Bronchial epithelial cell (primary cell): ENCODE measurements around the gene SLC16A9. TPM values are rescaled to one million over a fixed set of nuclear protein-coding genes. Genes with fewer than 3 reads are reported as not detected.

Source experiments
- DNase-seq: peaks from one replicate; pipeline ENCODE4 v3.0.0-alpha.2; 2010; ENCODE audit warnings: low read depth
- FAIRE-seq: peaks from 2 replicates; lab custom pipeline; 2011; peaks lifted over from hg19 to GRCh38; lab: Jason Lieb, UNC
- H3K27me3 ChIP-seq: 2 replicates; pipeline ENCODE4 v1.5.1; 2011; ENCODE audit warnings: low read length; ENCODE audit not compliant: control insufficient read depth, insufficient read depth
- H3K36me3 ChIP-seq: 2 replicates; pipeline ENCODE4 v1.5.1; 2011; ENCODE audit warnings: low read length; ENCODE audit not compliant: control insufficient read depth, insufficient read depth
- H3K4me3 ChIP-seq: 2 replicates; pipeline ENCODE4 v1.5.1; 2011; ENCODE audit warnings: mild to moderate bottlenecking, low read depth, low read length, control low read depth
- total RNA-seq: library from RNA; depleted of rRNA; stranded (reverse); fragments of >200 nt; gene quantifications from 2 replicates; pipeline ENCODE4 v1.2.1, GENCODE V29; 2014
- TF ChIP-seq, protein P1 (sequence below): IDR thresholded peaks from 2 replicates; pipeline ENCODE4 v1.5.1; 2011; ENCODE audit warnings: mild to moderate bottlenecking, moderate library complexity, low read length, control low read depth, inconsistent platforms; ENCODE audit not compliant: insufficient read depth, severe bottlenecking

Gene SLC16A9, protein sequence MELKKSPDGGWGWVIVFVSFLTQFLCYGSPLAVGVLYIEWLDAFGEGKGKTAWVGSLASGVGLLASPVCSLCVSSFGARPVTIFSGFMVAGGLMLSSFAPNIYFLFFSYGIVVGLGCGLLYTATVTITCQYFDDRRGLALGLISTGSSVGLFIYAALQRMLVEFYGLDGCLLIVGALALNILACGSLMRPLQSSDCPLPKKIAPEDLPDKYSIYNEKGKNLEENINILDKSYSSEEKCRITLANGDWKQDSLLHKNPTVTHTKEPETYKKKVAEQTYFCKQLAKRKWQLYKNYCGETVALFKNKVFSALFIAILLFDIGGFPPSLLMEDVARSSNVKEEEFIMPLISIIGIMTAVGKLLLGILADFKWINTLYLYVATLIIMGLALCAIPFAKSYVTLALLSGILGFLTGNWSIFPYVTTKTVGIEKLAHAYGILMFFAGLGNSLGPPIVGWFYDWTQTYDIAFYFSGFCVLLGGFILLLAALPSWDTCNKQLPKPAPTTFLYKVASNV
- 2.9 and 7.8 TPM in 2 replicates for total RNA-seq

DNA sequence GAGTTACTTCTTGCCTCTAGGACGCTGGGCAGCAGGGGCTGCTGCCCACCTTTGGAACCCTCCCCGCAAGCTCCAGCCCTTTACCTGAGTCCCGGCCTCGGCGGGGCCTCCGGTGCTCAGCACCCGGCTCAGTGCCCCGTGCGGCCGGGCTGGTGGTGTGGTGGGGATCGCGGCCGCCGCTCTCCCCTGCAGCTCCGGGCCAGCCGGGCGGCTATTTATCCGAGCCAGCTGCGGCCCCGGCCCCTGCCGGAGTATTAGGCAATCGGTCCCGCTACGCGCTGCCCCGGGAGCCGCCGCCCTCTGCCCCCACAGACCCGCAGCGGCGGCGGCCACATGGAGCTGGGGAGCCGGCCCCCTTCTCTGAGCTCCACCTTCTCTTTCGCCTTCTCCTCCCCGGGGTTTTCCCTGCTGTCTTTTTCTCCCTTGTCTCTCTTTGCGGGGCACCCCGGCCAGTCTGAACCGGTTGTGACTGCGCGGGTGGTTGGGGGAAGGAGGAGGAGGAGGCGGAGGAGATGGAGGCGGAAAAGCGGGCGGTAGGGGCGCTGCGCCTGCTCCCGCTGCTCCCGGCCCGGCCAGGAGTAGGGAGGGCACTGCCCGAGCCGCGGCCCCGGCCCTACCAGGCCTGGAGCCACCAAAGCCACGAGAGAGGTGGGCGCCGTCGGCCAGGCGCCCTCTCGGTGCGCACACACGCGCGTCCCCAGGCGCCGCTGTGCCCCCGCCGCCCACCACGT lies at the start of gene SLC16A9:
Gene SLC16A9 (minus strand): TSS at position 456 of the 731 bp plus-strand sequence. CDS start 25,559 bp downstream, outside the sequence.
- peak within 1 kb of the TSS; percentile 48 for H3K4me3 ChIP-seq
- no peaks in the 10 kb centered on the region for H3K36me3 ChIP-seq
- DNase-seq (peak; percentile 18), FAIRE-seq (no peak)
- H3K27me3 ChIP-seq, result peaks cover 6% of the 10 kb centered on the region
- TF ChIP-seq, protein P1, sequence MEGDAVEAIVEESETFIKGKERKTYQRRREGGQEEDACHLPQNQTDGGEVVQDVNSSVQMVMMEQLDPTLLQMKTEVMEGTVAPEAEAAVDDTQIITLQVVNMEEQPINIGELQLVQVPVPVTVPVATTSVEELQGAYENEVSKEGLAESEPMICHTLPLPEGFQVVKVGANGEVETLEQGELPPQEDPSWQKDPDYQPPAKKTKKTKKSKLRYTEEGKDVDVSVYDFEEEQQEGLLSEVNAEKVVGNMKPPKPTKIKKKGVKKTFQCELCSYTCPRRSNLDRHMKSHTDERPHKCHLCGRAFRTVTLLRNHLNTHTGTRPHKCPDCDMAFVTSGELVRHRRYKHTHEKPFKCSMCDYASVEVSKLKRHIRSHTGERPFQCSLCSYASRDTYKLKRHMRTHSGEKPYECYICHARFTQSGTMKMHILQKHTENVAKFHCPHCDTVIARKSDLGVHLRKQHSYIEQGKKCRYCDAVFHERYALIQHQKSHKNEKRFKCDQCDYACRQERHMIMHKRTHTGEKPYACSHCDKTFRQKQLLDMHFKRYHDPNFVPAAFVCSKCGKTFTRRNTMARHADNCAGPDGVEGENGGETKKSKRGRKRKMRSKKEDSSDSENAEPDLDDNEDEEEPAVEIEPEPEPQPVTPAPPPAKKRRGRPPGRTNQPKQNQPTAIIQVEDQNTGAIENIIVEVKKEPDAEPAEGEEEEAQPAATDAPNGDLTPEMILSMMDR, result peak; percentile 42

DNA sequence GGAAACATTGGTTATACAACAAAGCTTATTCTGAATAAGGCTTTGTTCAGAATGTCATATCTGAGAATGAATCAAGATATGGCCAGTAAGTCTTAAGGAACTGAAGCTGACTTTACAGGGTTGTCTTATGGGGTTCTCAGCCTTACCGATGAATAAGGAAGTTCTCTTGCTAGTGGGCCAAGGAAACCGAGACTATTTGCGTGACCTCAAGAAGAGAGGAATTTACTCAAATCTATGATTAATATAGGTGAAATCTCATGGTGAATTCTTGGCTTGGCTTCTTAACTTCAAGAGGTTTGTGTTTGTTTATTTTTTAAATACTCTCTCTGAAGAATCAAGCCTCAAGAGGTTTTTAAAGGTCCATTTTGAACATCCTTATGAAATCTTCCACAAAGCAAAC lies 48.3 kb upstream of the SLC16A9 start:
- Histone ChIP-seq H3K36me3 (no peaks in the 10 kb centered on the region), H3K4me3 (no peak overlapping the region), H3K27me3 (no peaks in the 10 kb centered on the region)
- FAIRE-seq (no peak), DNase-seq (peak; percentile 21)
- TF ChIP-seq, protein P1, result no peak

DNA sequence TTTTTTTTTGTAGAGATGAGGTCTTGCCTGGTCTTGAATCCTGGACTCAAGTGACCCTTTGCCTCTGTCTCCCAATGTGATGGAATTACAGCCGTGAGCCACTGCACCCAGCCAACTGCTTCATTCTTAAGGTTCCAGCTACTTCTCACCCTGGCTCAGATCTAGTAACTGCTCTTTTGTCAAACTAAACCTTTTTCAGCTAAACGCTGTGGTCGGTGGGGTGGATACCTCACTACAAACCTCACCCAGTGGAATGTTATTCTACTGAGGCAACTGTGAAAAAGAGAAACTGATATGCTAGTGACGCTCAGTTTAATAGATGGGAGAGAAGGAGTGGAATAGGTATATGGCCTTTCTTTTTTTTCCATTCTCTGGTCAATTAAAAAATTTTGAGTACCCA lies 45.3 kb upstream of the SLC16A9 start:
- no peak overlapping the region for H3K4me3 ChIP-seq
- H3K27me3 ChIP-seq, result no peaks in the 10 kb centered on the region
- FAIRE-seq (no peak), DNase-seq (no peak)
- H3K36me3 ChIP-seq, result no peaks in the 10 kb centered on the region
- TF ChIP-seq, protein P1, result no peak

- FAIRE-seq (no peak), DNase-seq (no peak)
- TF ChIP-seq, protein P1, result no peak
- no peaks in the 10 kb centered on the region for H3K27me3 ChIP-seq
- no peaks in the 10 kb centered on the region for H3K36me3 ChIP-seq
- H3K4me3 ChIP-seq, result no peak within 1 kb of the TSS
Measured at GRCh38 chr10:59753267-59753666, 43.6 kb upstream of the SLC16A9 start, which contains the start of gene MRLN. Gene MRLN (minus strand): TSS chr10:59753455.

DNA sequence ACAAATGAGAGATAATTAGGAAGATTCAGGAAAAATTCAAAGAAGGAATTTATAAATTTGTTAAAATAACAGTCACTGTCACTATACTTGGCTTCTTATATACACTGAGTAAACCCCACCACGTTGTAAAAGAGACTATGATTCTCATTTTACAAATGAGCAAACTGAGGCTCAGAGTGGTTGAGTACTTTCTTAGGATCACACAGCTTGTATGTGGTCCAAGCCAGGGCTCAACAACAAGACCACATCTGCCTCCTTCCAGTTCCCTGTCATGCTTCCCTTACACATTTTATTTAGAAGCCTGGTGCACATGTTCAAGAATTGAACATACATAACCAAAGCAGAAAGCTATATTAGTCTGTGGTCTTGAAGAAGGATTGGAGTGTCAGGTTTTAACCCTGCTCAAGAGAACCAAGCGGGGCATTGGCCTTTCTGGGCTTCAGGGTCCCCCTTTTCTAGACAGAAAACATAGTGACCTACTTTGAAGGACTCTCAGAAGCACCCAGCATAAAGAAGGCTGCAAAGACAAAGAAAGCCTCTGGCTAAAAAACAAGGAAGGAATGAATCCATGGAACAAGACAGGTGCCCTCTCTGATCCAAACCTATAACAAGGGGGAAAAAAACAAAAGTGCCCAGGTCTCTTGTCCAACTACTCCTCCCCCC lies 42.8 kb upstream of the SLC16A9 start:
- H3K27me3 ChIP-seq, result no peaks in the 10 kb centered on the region
- DNase-seq (no peak), FAIRE-seq (no peak)
- no peaks in the 10 kb centered on the region for H3K36me3 ChIP-seq
- TF ChIP-seq, protein P1, result no peak
- H3K4me3 ChIP-seq, result no peak overlapping the region
